Measurements from ENCODE around the gene CPVL. TPM values are rescaled to one million over a fixed set of nuclear protein-coding genes. Genes with fewer than 3 reads are reported as not detected.

Gene CPVL
- total RNA-seq, 1 experiment from 2014 or later = 10.3 TPM

GRCh38 chr7:29149036-29149435 is 2.7 kb upstream of the CPVL start:
- Histone ChIP-seq H3K9me3 (ENCODE audit: control insufficient read depth in 1 of 2, insufficient read depth in 1 of 2, low read depth in 1 of 2, low read length in 2 of 2) (no peaks in the 10 kb centered on the region), H3K27me3 (ENCODE audit: insufficient read depth, low read length) (no peaks in the 10 kb centered on the region), H3K4me1 (ENCODE audit: control insufficient read depth in 1 of 2, insufficient read depth in 2 of 2, low read length in 2 of 2) (peaks cover 3 to 14% of the 10 kb centered on the region in 2 experiments; a peak in 2 of 4 replicates), H3K36me3 (ENCODE audit: control insufficient read depth in 1 of 2, insufficient read depth in 2 of 2, low read length in 2 of 2) (no peaks in the 10 kb centered on the region), H4K20me1 (ENCODE audit: insufficient read depth) (no peaks in the 10 kb centered on the region), H2AFZ (ENCODE audit: low read depth, low read length, poor library complexity, severe bottlenecking) (no peak overlapping the region), H3K27ac (ENCODE audit: low read depth, low read length) (no peak overlapping the region), H3K9me2 (ENCODE audit: insufficient read depth) (no peaks in the 10 kb centered on the region), H3K9ac (ENCODE audit: low read length) (no peak overlapping the region), H3K4me2 (ENCODE audit: low read length) (no peak overlapping the region), H3K4me3 (replicated peaks in 1 of 2; ENCODE audit: low read depth in 1 of 2, low read length in 2 of 2) (no peak overlapping the region), H3K79me2 (ENCODE audit: insufficient read depth, low read length) (no peaks in the 10 kb centered on the region)
- ChIA-PET POLR2A (interaction anchor here (0.7 kb wide), 1 partner anchor 18 kb away, joined by 3 read pairs; no protein-coding TSS in a partner anchor), CTCF (no interaction called here), RAD21 (ENCODE audit: low non-redundant PET in 1 of 2, low total read pairs in 2 of 2, uncharacterized antibody in 2 of 2, unreplicated experiment in 2 of 2) (no interaction called here)
- no peak for DNase-seq (ENCODE audit: low read depth, low spot score)
- intact Hi-C loops (cut with micrococcal nuclease) = no loop called here
- TF ChIP-seq EGR1 (IDR thresholded peaks at IDR 0.05; ENCODE audit: low read depth) = no peak
- TF ChIP-seq CBX3 (IDR thresholded peaks at IDR 0.05; ENCODE audit: low read depth) = no peak
- TF ChIP-seq ZBTB33 (IDR thresholded peaks at IDR 0.05; ENCODE audit: extremely low read depth, insufficient replicate concordance, low read length) = no peak
- no peak for TF ChIP-seq ZFX (IDR thresholded peaks at IDR 0.05)
- TF ChIP-seq YY1 (IDR thresholded peaks at IDR 0.05; ENCODE audit: extremely low read depth, insufficient replicate concordance, low read depth, low read length) = no peak
- no peak for TF ChIP-seq RAD21 (IDR thresholded peaks at IDR 0.05; ENCODE audit: low read depth)
- no peak for TF ChIP-seq EZH2phosphoT487 (IDR thresholded peaks at IDR 0.05; ENCODE audit: borderline replicate concordance)
- no peak for TF ChIP-seq POLR2A (IDR thresholded peaks at IDR 0.05; ENCODE audit: borderline replicate concordance, extremely low read depth, insufficient read depth, insufficient read length)
- ATAC-seq = no peak
- BruUV-seq (replicated peaks) = no TSS peak

GRCh38 chr7:29147821-29148220 is 1.5 kb upstream of the CPVL start:
- H3K4me2 ChIP-seq (ENCODE audit: low read length) = no peak overlapping the region
- no peaks in the 10 kb centered on the region for H3K79me2 ChIP-seq (ENCODE audit: insufficient read depth, low read length)
- intact Hi-C loops (cut with micrococcal nuclease) = no loop called here
- POLR2A ChIA-PET = no interaction called here
- H3K4me3 ChIP-seq (replicated peaks in 1 of 2; ENCODE audit: low read depth in 1 of 2, low read length in 2 of 2) = no peak overlapping the region
- CTCF ChIA-PET = no interaction called here
- no TSS peak for BruUV-seq (replicated peaks)
- DNase-seq (ENCODE audit: low read depth, low spot score) = no peak
- H3K27me3 ChIP-seq (ENCODE audit: insufficient read depth, low read length) = no peaks in the 10 kb centered on the region
- no peaks in the 10 kb centered on the region for H3K9me2 ChIP-seq (ENCODE audit: insufficient read depth)
- RAD21 ChIA-PET (ENCODE audit: low non-redundant PET in 1 of 2, low total read pairs in 2 of 2, uncharacterized antibody in 2 of 2, unreplicated experiment in 2 of 2) = no interaction called here
- no peaks in the 10 kb centered on the region for H3K9me3 ChIP-seq (ENCODE audit: control insufficient read depth in 1 of 2, insufficient read depth in 1 of 2, low read depth in 1 of 2, low read length in 2 of 2)
- no peak overlapping the region for H3K27ac ChIP-seq (ENCODE audit: low read depth, low read length)
- peaks cover 3 to 14% of the 10 kb centered on the region in 2 experiments; a peak in 2 of 4 replicates for H3K4me1 ChIP-seq (ENCODE audit: control insufficient read depth in 1 of 2, insufficient read depth in 2 of 2, low read length in 2 of 2)
- H4K20me1 ChIP-seq (ENCODE audit: insufficient read depth) = no peaks in the 10 kb centered on the region
- no peak overlapping the region for H3K9ac ChIP-seq (ENCODE audit: low read length)
- H2AFZ ChIP-seq (ENCODE audit: low read depth, low read length, poor library complexity, severe bottlenecking) = no peak overlapping the region
- ATAC-seq = no peak
- H3K36me3 ChIP-seq (ENCODE audit: control insufficient read depth in 1 of 2, insufficient read depth in 2 of 2, low read length in 2 of 2) = no peaks in the 10 kb centered on the region
- TF ChIP-seq, protein P1, sequence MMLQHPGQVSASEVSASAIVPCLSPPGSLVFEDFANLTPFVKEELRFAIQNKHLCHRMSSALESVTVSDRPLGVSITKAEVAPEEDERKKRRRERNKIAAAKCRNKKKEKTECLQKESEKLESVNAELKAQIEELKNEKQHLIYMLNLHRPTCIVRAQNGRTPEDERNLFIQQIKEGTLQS (IDR thresholded peaks at IDR 0.05) = no peak
- TF ChIP-seq RAD21 (IDR thresholded peaks at IDR 0.05; ENCODE audit: low read depth) (no peak), POLR2AphosphoS5 (IDR thresholded peaks at IDR 0.05; ENCODE audit: low read depth, low read length) (no peak), CEBPB (IDR thresholded peaks at IDR 0.05; ENCODE audit: low read depth) (no peak), ZBTB33 (IDR thresholded peaks at IDR 0.05; ENCODE audit: extremely low read depth, insufficient replicate concordance, low read length) (no peak), EZH2phosphoT487 (IDR thresholded peaks at IDR 0.05; ENCODE audit: borderline replicate concordance) (no peak), EGR1 (IDR thresholded peaks at IDR 0.05; ENCODE audit: low read depth) (no peak)
- TF ChIP-seq, protein P2, sequence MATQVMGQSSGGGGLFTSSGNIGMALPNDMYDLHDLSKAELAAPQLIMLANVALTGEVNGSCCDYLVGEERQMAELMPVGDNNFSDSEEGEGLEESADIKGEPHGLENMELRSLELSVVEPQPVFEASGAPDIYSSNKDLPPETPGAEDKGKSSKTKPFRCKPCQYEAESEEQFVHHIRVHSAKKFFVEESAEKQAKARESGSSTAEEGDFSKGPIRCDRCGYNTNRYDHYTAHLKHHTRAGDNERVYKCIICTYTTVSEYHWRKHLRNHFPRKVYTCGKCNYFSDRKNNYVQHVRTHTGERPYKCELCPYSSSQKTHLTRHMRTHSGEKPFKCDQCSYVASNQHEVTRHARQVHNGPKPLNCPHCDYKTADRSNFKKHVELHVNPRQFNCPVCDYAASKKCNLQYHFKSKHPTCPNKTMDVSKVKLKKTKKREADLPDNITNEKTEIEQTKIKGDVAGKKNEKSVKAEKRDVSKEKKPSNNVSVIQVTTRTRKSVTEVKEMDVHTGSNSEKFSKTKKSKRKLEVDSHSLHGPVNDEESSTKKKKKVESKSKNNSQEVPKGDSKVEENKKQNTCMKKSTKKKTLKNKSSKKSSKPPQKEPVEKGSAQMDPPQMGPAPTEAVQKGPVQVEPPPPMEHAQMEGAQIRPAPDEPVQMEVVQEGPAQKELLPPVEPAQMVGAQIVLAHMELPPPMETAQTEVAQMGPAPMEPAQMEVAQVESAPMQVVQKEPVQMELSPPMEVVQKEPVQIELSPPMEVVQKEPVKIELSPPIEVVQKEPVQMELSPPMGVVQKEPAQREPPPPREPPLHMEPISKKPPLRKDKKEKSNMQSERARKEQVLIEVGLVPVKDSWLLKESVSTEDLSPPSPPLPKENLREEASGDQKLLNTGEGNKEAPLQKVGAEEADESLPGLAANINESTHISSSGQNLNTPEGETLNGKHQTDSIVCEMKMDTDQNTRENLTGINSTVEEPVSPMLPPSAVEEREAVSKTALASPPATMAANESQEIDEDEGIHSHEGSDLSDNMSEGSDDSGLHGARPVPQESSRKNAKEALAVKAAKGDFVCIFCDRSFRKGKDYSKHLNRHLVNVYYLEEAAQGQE (IDR thresholded peaks at IDR 0.05; ENCODE audit: low read depth) = no peak
